Measurements from ENCODE around the gene TGFA.

DNA sequence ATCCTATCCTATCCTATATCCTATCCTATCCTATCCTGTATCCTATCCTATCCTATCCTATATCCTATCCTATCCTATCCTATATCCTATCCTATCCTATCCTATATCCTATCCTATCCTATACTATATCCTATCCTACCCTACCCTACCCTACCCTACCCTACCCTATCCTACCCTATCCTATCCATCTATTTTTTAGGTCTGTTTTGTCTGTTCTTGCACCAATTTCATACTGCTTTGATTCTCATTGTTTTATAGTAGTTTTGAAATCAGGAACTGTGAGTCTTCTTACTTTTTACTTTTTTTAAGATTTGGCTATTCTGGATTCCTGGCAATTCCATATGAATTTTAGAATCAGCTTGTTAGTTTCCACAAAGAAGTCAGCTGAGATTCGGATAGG lies 118.5 kb downstream of the TGFA start:
- TF ChIP-seq, protein P1, sequence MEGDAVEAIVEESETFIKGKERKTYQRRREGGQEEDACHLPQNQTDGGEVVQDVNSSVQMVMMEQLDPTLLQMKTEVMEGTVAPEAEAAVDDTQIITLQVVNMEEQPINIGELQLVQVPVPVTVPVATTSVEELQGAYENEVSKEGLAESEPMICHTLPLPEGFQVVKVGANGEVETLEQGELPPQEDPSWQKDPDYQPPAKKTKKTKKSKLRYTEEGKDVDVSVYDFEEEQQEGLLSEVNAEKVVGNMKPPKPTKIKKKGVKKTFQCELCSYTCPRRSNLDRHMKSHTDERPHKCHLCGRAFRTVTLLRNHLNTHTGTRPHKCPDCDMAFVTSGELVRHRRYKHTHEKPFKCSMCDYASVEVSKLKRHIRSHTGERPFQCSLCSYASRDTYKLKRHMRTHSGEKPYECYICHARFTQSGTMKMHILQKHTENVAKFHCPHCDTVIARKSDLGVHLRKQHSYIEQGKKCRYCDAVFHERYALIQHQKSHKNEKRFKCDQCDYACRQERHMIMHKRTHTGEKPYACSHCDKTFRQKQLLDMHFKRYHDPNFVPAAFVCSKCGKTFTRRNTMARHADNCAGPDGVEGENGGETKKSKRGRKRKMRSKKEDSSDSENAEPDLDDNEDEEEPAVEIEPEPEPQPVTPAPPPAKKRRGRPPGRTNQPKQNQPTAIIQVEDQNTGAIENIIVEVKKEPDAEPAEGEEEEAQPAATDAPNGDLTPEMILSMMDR (IDR thresholded peaks at IDR 0.05; ENCODE audit: insufficient read depth, low read depth, low read length): no peak
- no peak for TF ChIP-seq EZH2 (IDR thresholded peaks at IDR 0.05; ENCODE audit: insufficient read depth, low read length)

Data from astrocyte (in vitro differentiated cells and primary cell).